ENCODE measurements around the gene AMELX.

DNA sequence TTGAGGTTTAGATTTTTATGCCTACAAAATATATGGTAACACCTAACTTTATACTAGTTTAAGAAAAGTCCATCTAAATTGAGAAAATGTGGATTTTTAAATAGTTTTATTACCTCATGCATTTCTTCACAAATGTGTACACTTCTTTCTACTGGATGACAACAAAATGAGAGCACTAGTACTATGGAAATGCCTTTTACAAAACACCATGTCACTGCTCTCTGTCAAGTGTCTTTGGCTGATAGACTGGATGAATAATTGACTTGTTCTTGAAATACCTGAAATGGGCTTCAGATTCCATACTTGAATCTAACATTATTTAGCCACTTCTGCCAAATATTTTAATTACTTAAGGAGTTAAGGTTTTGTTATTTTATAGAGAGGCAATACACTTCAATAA is 49.5 kb downstream of the AMELX start:
- no peak for TF ChIP-seq POLR2AphosphoS5 (IDR thresholded peaks at IDR 0.05)
- TF ChIP-seq, protein P1, sequence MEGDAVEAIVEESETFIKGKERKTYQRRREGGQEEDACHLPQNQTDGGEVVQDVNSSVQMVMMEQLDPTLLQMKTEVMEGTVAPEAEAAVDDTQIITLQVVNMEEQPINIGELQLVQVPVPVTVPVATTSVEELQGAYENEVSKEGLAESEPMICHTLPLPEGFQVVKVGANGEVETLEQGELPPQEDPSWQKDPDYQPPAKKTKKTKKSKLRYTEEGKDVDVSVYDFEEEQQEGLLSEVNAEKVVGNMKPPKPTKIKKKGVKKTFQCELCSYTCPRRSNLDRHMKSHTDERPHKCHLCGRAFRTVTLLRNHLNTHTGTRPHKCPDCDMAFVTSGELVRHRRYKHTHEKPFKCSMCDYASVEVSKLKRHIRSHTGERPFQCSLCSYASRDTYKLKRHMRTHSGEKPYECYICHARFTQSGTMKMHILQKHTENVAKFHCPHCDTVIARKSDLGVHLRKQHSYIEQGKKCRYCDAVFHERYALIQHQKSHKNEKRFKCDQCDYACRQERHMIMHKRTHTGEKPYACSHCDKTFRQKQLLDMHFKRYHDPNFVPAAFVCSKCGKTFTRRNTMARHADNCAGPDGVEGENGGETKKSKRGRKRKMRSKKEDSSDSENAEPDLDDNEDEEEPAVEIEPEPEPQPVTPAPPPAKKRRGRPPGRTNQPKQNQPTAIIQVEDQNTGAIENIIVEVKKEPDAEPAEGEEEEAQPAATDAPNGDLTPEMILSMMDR (IDR thresholded peaks at IDR 0.05 in 8 of 11, conservative IDR thresholded peaks at IDR 0.05 in 3 of 11), result no peak

Measured in spleen (tissue), 7 donors.